Right atrium auricular region (tissue), 2 donors: ENCODE measurements around the gene EVI5L. TPM values are rescaled to one million over a fixed set of nuclear protein-coding genes. Genes with fewer than 3 reads are reported as not detected.

ENCODE experiments used
- DNase-seq: peaks from one replicate; pipeline ENCODE4 v3.0.0-alpha.2; 2019; ENCODE audit warnings: low spot score
- H3K27ac ChIP-seq, 2 donors: fragments of 200-600 bp; sonication (generic); 1 replicate in 1 of 2; 2 replicates in 1 of 2; pipeline ENCODE4 v1.5.1; 2016 to 2019
- H3K27me3 ChIP-seq, 2 donors: fragments of 200-600 bp; sonication (generic); one replicate each; pipeline versions ENCODE4 v1.5.1 to v1.6.0; 2017 to 2019
- H3K36me3 ChIP-seq: fragments of 200-600 bp; sonication (generic); one replicate; pipeline ENCODE4 v1.5.1; 2016
- H3K4me1 ChIP-seq, 2 donors: fragments of 200-600 bp; sonication (generic); one replicate each; pipeline versions ENCODE4 v1.5.1 to v1.6.0; 2017 to 2019
- H3K4me3 ChIP-seq, 2 donors: fragments of 200-600 bp; sonication (generic); 1 replicate in 1 of 2; 2 replicates in 1 of 2; pipeline ENCODE4 v1.5.1; 2017 to 2019; ENCODE audit warnings: mild to moderate bottlenecking in 1 of 2, moderate library complexity in 1 of 2
- H3K9me3 ChIP-seq, 2 donors: fragments of 200-600 bp; sonication (generic); one replicate each; pipeline ENCODE4 v1.5.1; 2019
- CTCF ChIP-seq, 2 donors: fragments of 200-600 bp; sonication (generic); IDR thresholded peaks; one replicate each; pipeline ENCODE4 v1.5.1; 2019; ENCODE audit warnings: antibody characterized with exemption in 2 of 2
- total RNA-seq, 2 donors: library from RNA; depleted of rRNA; stranded (reverse); fragments of >200 nt; gene quantifications; one replicate each; pipeline ENCODE4 v1.1.0, GENCODE V29; 2016

The EVI5L gene
- total RNA-seq, 2 donors from 2014 or later = 14.2 to 17.4 TPM

- H3K27ac ChIP-seq = no peak overlapping the region
- TF ChIP-seq CTCF (IDR thresholded peaks at IDR 0.05) = no peak
- peaks cover 0 to 10% of the 10 kb centered on the region in 2 donors for H3K4me1 ChIP-seq
- no peaks in the 10 kb centered on the region for H3K27me3 ChIP-seq
- no peaks in the 10 kb centered on the region for H3K9me3 ChIP-seq
- H3K36me3 ChIP-seq = no peaks in the 10 kb centered on the region
- H3K4me3 ChIP-seq = no peak overlapping the region
- no peak for DNase-seq
Measured at GRCh38 chr19:7850945-7851622, 21.1 kb downstream of the EVI5L start.

- no peak for DNase-seq
- no peaks in the 10 kb centered on the region for H3K36me3 ChIP-seq
- H3K9me3 ChIP-seq = no peaks in the 10 kb centered on the region
- H3K4me1 ChIP-seq = peaks cover 0 to 10% of the 10 kb centered on the region in 2 donors
- no peak overlapping the region for H3K27ac ChIP-seq
- H3K27me3 ChIP-seq = no peaks in the 10 kb centered on the region
- no peak for TF ChIP-seq CTCF (IDR thresholded peaks at IDR 0.05)
- no peak overlapping the region for H3K4me3 ChIP-seq
Measured at GRCh38 chr19:7851623-7852500, 21.8 kb downstream of the EVI5L start.

- H3K27ac ChIP-seq = no peak overlapping the region
- peaks cover 0 to 10% of the 10 kb centered on the region in 2 donors for H3K4me1 ChIP-seq
- peak; percentile 77 to 88 for TF ChIP-seq CTCF (IDR thresholded peaks at IDR 0.05)
- no peaks in the 10 kb centered on the region for H3K9me3 ChIP-seq
- H3K36me3 ChIP-seq = no peaks in the 10 kb centered on the region
- no peak overlapping the region for H3K4me3 ChIP-seq
- DNase-seq = no peak
- no peaks in the 10 kb centered on the region for H3K27me3 ChIP-seq
Measured at GRCh38 chr19:7852851-7853769, 23.1 kb downstream of the EVI5L start.

GRCh38 chr19:7853770-7854128 lies 23.7 kb downstream of the EVI5L start:
- no peak for DNase-seq
- Histone ChIP-seq H3K4me3 (no peak overlapping the region), H3K27ac (no peak overlapping the region), H3K27me3 (no peaks in the 10 kb centered on the region), H3K9me3 (no peaks in the 10 kb centered on the region), H3K36me3 (no peaks in the 10 kb centered on the region), H3K4me1 (peaks cover 0 to 10% of the 10 kb centered on the region in 2 donors)
- TF ChIP-seq CTCF (IDR thresholded peaks at IDR 0.05) = no peak

- H3K27me3 ChIP-seq = no peaks in the 10 kb centered on the region
- H3K9me3 ChIP-seq = no peaks in the 10 kb centered on the region
- H3K4me3 ChIP-seq = no peak overlapping the region
- H3K36me3 ChIP-seq = no peaks in the 10 kb centered on the region
- no peak for DNase-seq
- no peak overlapping the region for H3K27ac ChIP-seq
- H3K4me1 ChIP-seq = peaks cover 0 to 4% of the 10 kb centered on the region in 2 donors
- no peak for TF ChIP-seq CTCF (IDR thresholded peaks at IDR 0.05)
Measured at GRCh38 chr19:7855426-7856108, 25.5 kb downstream of the EVI5L start.
